Measurements from ENCODE around the gene GRID2. TPM values are rescaled to one million over a fixed set of nuclear protein-coding genes. Genes with fewer than 3 reads are reported as not detected.

GRID2 gene
- total and polyA plus RNA-seq, 10 of the 15 experiments (the other 5 are each of a cell fraction or from before 2014, with no cell fraction given), result not detected

- ChIA-PET CTCF (interaction anchor here (0.7 kb wide), 1 partner anchor 1057 kb away, joined by 3 read pairs; no protein-coding TSS in a partner anchor), SMC1A (ENCODE audit: uncharacterized antibody, unreplicated experiment) (no interaction called here), RAD21 (ENCODE audit: unreplicated experiment) (no interaction called here), POLR2A (no interaction called here)
- in situ Hi-C loops (cut with MboI) (no loop called here), intact Hi-C loops (cut with micrococcal nuclease; ENCODE audit: unreplicated experiment) (no loop called here)
- no peaks in the 10 kb centered on the region for H4K20me1 ChIP-seq (ENCODE audit: control insufficient read depth, insufficient read depth)
- no peaks in the 10 kb centered on the region for H3K79me2 ChIP-seq (ENCODE audit: control insufficient read depth, insufficient read depth, low read length)
- ATAC-seq (no peak), DNase-seq (ENCODE audit: low read depth, low spot score) (no peak), FAIRE-seq (no peak)
- H3K4me3 ChIP-seq, result no peak overlapping the region
- H2AFZ ChIP-seq (ENCODE audit: control insufficient read depth, low read depth, low read length), result no peak overlapping the region
- H3K4me1 ChIP-seq (ENCODE audit: control insufficient read depth, insufficient read depth, low read length), result no peaks in the 10 kb centered on the region
- H3K9me3 ChIP-seq (replicated peaks; ENCODE audit: control insufficient read depth, insufficient read depth, low read length), result no peaks in the 10 kb centered on the region
- no peak overlapping the region for H3K4me2 ChIP-seq (ENCODE audit: control insufficient read depth, insufficient read depth)
- no peaks in the 10 kb centered on the region for H3K27me3 ChIP-seq (replicated peaks in 1 of 2; ENCODE audit: control insufficient read depth in 2 of 2, insufficient read depth in 2 of 2, low read length in 1 of 2)
- no peak overlapping the region for H3K27ac ChIP-seq (ENCODE audit: control insufficient read depth, insufficient read depth)
- no TSS peak for BruUV-seq (replicated peaks)
- no peak overlapping the region for H3K9ac ChIP-seq (ENCODE audit: control insufficient read depth, insufficient read depth, low read length)
- H3K36me3 ChIP-seq (ENCODE audit: control insufficient read depth in 2 of 2, insufficient read depth in 2 of 2, low read length in 1 of 2), result no peaks in the 10 kb centered on the region
- no peak for TF ChIP-seq PML (IDR thresholded peaks at IDR 0.05; ENCODE audit: low read length)
- no peak for TF ChIP-seq HDAC6 (IDR thresholded peaks at IDR 0.05; ENCODE audit: unreplicated experiment)
- TF ChIP-seq PRDM15 (CRISPR knock-in tag; IDR thresholded peaks at IDR 0.05), result no peak
- TF ChIP-seq TARDBP (IDR thresholded peaks at IDR 0.05; ENCODE audit: borderline replicate concordance), result no peak
- TF ChIP-seq TCF7 (IDR thresholded peaks at IDR 0.05; ENCODE audit: borderline replicate concordance), result no peak
- no peak for TF ChIP-seq FOS (IDR thresholded peaks at IDR 0.05; ENCODE audit: borderline replicate concordance, extremely low read depth, insufficient read length)
- no peak for TF ChIP-seq JUND (IDR thresholded peaks at IDR 0.05; ENCODE audit: low read depth, low read length)
- no peak for TF ChIP-seq BMI1 (IDR thresholded peaks at IDR 0.05; ENCODE audit: borderline replicate concordance)
- no peak for TF ChIP-seq ZBTB33 (IDR thresholded peaks at IDR 0.05)
- TF ChIP-seq ZNF592 (IDR thresholded peaks at IDR 0.05), result no peak
- no peak for TF ChIP-seq MYB (IDR thresholded peaks at IDR 0.05; ENCODE audit: borderline replicate concordance, low read depth, low read length)
- TF ChIP-seq ZBED1 (IDR thresholded peaks at IDR 0.05; ENCODE audit: borderline replicate concordance), result no peak
- TF ChIP-seq ATF3 (IDR thresholded peaks at IDR 0.05; ENCODE audit: borderline replicate concordance, extremely low read depth, low read depth, low read length), result no peak
- TF ChIP-seq HDGF (IDR thresholded peaks at IDR 0.05), result no peak
- TF ChIP-seq POLR2AphosphoS5 (IDR thresholded peaks at IDR 0.05; ENCODE audit: low read length), result no peak
- no peak for TF ChIP-seq CHD1 (IDR thresholded peaks at IDR 0.05; ENCODE audit: low read depth, low read length)
- TF ChIP-seq CEBPB (IDR thresholded peaks at IDR 0.05; ENCODE audit: borderline replicate concordance in 1 of 2, low read depth in 2 of 2, low read length in 2 of 2), result no peak
These were observed 1330.0 kb downstream of the GRID2 start for GRCh38 chr4:93633721-93634120.

Measured in GM12878 (cell line).